Fibroblast of peridontal ligament (primary cell): Measurements from ENCODE around the gene ZNF202.

ENCODE experiments used
- DNase-seq: peaks from one replicate; pipeline ENCODE4 v3.0.0-alpha.2; 2010; ENCODE audit errors: extremely low read depth

Gene ZNF202

DNA sequence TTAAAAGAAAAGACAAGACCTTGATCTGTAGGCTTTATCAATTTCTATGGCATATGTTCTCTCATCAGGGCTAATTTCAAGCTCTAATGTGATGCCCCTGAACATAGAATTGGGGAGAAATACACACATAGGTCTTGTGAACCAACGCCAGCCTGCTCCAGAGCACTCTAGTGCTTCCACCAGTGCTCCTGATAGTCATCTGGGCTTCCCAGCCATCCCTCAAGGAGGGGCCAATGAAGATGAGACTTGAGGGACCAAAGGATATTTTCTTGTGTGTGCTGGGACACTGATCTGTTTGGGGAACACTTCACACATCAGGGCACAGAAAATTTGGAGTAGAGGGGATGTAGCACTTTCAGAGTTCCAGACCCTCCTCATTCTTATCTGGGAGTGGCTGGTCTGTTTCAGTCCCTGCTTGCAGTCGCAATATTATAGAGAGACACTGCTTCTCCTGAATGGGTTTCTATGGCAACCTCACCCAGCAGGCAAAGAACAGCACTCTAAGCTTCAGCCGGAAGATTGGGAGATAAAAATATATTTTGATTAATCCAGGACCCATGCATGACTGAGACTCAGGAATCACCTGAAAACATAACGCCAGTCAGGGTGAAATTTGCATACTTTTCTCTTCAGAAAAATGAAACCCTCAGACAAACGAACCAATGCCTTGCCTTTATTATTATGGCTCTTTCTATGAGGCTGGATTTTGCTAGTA is 58.6 kb downstream of the ZNF202 start:
- no peak for DNase-seq

DNA sequence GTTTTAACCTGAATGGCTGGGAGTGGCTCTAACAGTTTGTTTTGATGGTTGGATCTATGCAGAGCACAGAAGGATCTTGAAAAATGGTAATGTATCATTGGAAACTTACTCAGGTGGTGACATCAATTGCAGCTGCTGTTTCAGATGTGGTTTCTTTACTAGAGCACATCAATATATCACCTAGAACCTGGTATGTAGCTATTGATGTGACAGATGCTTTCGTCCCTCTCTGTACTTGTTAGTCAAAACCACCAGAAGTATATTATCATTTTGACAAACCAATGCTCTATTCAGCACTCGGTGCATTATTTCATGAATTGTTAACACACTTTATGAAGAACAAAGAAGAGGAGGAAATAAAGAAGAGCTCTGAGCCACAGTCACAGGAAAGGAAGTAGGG is 60.4 kb downstream of the ZNF202 start:
- DNase-seq: no peak

DNA sequence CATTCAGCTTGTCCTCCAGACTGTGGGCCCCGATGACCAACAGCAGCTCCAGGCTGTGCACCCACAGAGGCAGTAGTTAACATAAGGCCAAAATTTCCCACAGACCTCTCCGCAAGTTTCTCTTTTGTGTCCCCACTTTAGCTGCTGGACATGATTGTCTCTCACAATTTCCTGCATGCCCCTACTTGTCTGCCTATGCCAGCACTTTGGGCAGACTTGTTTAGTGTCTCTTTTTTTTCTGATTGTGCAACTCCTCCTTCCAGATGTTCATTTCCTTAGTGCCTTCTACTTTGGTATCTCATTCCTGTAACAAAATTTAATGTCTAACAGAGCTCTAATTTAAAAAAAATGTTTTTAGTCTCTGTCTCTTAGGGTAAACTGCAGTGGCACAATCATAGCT is 63.2 kb downstream of the ZNF202 start:
- DNase-seq: no peak

DNA sequence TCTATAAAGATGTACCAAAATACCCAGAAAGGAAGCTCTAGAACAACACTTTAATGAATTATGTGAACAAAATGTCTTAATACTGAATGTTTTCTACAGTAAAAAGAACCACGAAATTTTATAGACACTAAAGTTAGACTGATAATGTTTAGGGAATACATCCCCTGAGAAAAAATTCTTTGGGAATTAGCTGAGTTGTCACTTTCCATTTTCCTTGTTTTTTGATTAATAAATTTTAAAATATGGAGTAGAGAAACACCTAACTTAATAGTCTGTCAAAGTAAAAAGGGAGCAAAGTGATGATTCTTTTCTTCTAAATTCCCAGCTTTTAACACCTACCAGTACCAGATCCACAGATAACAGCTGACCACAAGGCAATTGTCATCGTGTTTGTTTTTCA is 64.0 kb downstream of the ZNF202 start:
- DNase-seq: no peak

DNA sequence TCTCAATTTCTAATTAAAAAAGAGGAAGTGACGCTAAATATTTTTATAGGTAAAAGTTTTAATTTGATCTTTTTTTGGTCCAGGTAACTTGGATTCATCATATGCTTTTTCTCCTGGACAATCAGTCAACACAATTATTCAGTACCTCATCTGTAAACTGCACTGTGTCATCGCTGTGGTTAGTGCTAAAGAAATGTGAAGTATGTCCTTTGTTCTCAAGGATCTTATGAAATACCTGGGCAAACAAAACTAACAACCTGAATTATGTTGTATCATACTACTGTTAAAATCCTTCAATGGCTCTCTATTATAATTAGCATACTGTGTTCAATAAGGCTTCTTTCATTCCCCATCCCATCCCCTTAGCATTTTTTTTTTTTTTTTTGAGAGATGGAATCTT is 67.2 kb downstream of the ZNF202 start:
- no peak for DNase-seq
